ENCODE results near the gene ARHGAP42.
A peak's percentile ranks its signal among the peaks of the same experiment; 100 is the strongest.

The ARHGAP42 gene

GRCh38 chr11:100672498-100673033, 14.5 kb upstream of the ARHGAP42 start:
- TF ChIP-seq CTCF (conservative IDR thresholded peaks at IDR 0.05; ENCODE audit: low read depth, low read length): no peak
- no peak overlapping the region for H3K4me3 ChIP-seq (ENCODE audit: low read length)
- DNase-seq (ENCODE audit: low read depth): no peak

GRCh38 chr11:100673063-100673462, 14.0 kb upstream of the ARHGAP42 start:
- TF ChIP-seq CTCF (conservative IDR thresholded peaks at IDR 0.05; ENCODE audit: low read depth, low read length): no peak
- DNase-seq (ENCODE audit: low read depth): no peak
- no peak overlapping the region for H3K4me3 ChIP-seq (ENCODE audit: low read length)

- no peak overlapping the region for H3K4me3 ChIP-seq (ENCODE audit: low read length)
- DNase-seq (ENCODE audit: low read depth): no peak
- TF ChIP-seq CTCF (conservative IDR thresholded peaks at IDR 0.05; ENCODE audit: low read depth, low read length): no peak
These were observed 12.9 kb upstream of the ARHGAP42 start for GRCh38 chr11:100674212-100674611.

GRCh38 chr11:100675115-100675650, 11.9 kb upstream of the ARHGAP42 start:
- no peak for TF ChIP-seq CTCF (conservative IDR thresholded peaks at IDR 0.05; ENCODE audit: low read depth, low read length)
- DNase-seq (ENCODE audit: low read depth): peak; percentile 53

DNA sequence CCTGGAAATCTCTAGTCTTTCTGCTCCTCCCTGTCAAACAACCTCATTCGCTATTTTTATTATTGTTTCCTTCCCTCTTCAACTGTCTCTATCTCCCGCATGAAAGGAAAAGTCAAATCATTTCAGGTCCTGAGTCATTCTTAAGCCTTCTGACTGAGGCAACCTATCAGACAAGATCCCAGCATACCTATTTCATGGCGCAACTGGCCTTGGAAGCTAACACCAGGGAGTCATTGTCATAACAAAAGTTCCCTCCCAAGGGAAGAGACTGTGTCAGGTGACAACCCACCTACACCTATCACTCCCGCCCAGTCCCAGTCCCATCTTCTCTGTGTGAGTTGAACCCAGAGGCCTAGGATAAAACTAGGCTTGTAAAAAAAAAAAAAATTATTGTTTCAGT, 10.2 kb upstream of the ARHGAP42 start:
- DNase-seq (ENCODE audit: low read depth): no peak
- H3K4me3 ChIP-seq (ENCODE audit: low read length): no peak overlapping the region

More at GRCh38 chr11:100675115-100675650, 11.9 kb upstream of the ARHGAP42 start:
- H3K4me3 ChIP-seq (ENCODE audit: low read length): no peak overlapping the region

DNA sequence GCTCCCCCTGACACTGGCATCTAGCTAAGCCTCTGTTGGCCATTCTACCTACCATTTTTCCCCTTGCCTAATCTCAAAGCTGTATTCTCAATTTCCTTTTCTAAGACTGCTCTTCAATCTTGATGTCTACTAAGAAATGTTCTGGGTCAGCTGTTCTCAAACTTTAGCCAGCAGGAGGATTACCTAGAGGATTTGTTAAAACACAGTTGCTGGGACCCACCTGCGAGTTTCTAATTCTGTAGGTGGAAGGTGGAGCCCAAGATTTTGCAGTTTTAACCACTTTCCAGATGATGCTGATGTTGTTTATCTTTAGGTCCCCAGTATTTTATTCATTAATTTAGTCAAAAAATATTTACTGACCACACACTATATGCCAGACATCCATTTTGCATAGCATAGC, 9.3 kb upstream of the ARHGAP42 start:
- no peak for TF ChIP-seq CTCF (conservative IDR thresholded peaks at IDR 0.05; ENCODE audit: low read depth, low read length)
- DNase-seq (ENCODE audit: low read depth): no peak
- H3K4me3 ChIP-seq (ENCODE audit: low read length): no peak overlapping the region

More for the DNA sequence above, 10.2 kb upstream of the ARHGAP42 start:
- TF ChIP-seq CTCF (conservative IDR thresholded peaks at IDR 0.05; ENCODE audit: low read depth, low read length): no peak

DNA sequence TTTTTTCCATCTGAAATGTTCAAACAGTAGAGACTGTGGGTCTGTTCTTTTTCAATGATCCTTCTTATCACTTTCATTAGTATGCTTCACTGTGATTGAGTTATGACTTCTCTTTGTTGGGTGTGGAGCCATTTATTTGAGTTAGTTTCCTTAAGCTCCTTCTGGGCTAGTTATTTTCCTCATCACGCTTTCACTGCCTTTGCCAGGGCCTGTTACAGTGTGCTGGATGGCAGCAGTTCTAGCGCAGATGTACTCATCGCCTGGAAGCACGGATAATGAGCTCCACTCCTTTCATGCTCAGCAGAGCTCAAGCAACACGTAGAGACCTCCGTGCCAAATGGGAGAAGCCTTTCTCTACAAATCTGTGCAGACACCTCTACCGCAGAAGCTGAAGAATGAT, 7.0 kb upstream of the ARHGAP42 start:
- no peak for TF ChIP-seq CTCF (conservative IDR thresholded peaks at IDR 0.05; ENCODE audit: low read depth, low read length)
- DNase-seq (ENCODE audit: low read depth): no peak
- H3K4me3 ChIP-seq (ENCODE audit: low read length): no peak overlapping the region

All from retinal pigment epithelial cell (primary cell).